ENCODE measurements around the gene NXT1. TPM values are rescaled to one million over a fixed set of nuclear protein-coding genes. Genes with fewer than 3 reads are reported as not detected.

Gene NXT1
- total and polyA plus RNA-seq, 2 donors (not counting 1 experiment from before 2014, with no cell fraction given), result 21.4 to 147 TPM

GRCh38 chr20:23302801-23303200 lies 47.8 kb upstream of the NXT1 start:
- H3K9me3 ChIP-seq (ENCODE audit: control extremely low read depth in 1 of 3, control insufficient read depth in 2 of 3, insufficient read depth in 1 of 3, low read length in 2 of 3), result no peaks in the 10 kb centered on the region

More at GRCh38 chr20:23302801-23303200, 47.8 kb upstream of the NXT1 start:
- ATAC-seq (ENCODE audit: low read depth), result no peak
- H3K4me3 ChIP-seq (ENCODE audit: control extremely low read depth in 1 of 5, extremely low read depth in 1 of 5, insufficient read depth in 1 of 5, low read depth in 2 of 5, low read length in 4 of 5), result no peak overlapping the region
- DNase-seq, result no peak
- no peaks in the 10 kb centered on the region for H3K9me3 Mint-ChIP-seq (ENCODE audit: insufficient read depth)
- H2AFZ ChIP-seq (ENCODE audit: insufficient read depth, low read depth, low read length, poor library complexity, severe bottlenecking), result no peak overlapping the region
- POLR2A ChIA-PET, result no interaction called here
- H3K79me2 ChIP-seq (ENCODE audit: control insufficient read depth, insufficient read depth, low read length), result no peaks in the 10 kb centered on the region
- H3K4me1 Mint-ChIP-seq, result no peaks in the 10 kb centered on the region
- H3K27ac Mint-ChIP-seq, result no peak overlapping the region
- CTCF ChIA-PET, result no interaction called here
- H3K4me1 ChIP-seq (ENCODE audit: control insufficient read depth in 2 of 2, insufficient read depth in 2 of 2, low read length in 2 of 2), result no peaks in the 10 kb centered on the region
- no peak overlapping the region for H3K4me2 ChIP-seq (replicated peaks; ENCODE audit: low read depth, low read length, poor library complexity, severe bottlenecking)
- WGBS (ENCODE audit: insufficient coverage), result 100% methylated on average over 7 of the region's 9 CpGs
- no peaks in the 10 kb centered on the region for H3K27me3 ChIP-seq (replicated peaks in 1 of 4; ENCODE audit: control extremely low read depth in 1 of 4, control insufficient read depth in 3 of 4, insufficient read depth in 4 of 4, low read length in 3 of 4)
- no peaks in the 10 kb centered on the region for H4K20me1 ChIP-seq (ENCODE audit: control insufficient read depth, insufficient read depth, low read length, poor library complexity, severe bottlenecking)
- intact Hi-C loops (cut with micrococcal nuclease), result no loop called here
- no peak overlapping the region for H3K4me3 Mint-ChIP-seq
- H3K27me3 Mint-ChIP-seq, result peaks cover 6% of the 10 kb centered on the region
- no peak overlapping the region for H3K9ac ChIP-seq (ENCODE audit: low read length)
- H3K36me3 ChIP-seq (replicated peaks in 1 of 2; ENCODE audit: control extremely low read depth in 1 of 2, control insufficient read depth in 1 of 2, extremely low read depth in 1 of 2, insufficient read depth in 2 of 2, low read length in 1 of 2), result no peaks in the 10 kb centered on the region
- TF ChIP-seq EZH2 (IDR thresholded peaks at IDR 0.05; ENCODE audit: borderline replicate concordance, insufficient read depth, low read depth, low read length, poor library complexity, severe bottlenecking), result no peak
- no peak for TF ChIP-seq CTCF (IDR thresholded peaks at IDR 0.05)
- H3K27ac ChIP-seq (ENCODE audit: low read length in 2 of 2), result no peak overlapping the region

All from B cell (primary cell).